ENCODE data around the gene RUNX3.

DNA sequence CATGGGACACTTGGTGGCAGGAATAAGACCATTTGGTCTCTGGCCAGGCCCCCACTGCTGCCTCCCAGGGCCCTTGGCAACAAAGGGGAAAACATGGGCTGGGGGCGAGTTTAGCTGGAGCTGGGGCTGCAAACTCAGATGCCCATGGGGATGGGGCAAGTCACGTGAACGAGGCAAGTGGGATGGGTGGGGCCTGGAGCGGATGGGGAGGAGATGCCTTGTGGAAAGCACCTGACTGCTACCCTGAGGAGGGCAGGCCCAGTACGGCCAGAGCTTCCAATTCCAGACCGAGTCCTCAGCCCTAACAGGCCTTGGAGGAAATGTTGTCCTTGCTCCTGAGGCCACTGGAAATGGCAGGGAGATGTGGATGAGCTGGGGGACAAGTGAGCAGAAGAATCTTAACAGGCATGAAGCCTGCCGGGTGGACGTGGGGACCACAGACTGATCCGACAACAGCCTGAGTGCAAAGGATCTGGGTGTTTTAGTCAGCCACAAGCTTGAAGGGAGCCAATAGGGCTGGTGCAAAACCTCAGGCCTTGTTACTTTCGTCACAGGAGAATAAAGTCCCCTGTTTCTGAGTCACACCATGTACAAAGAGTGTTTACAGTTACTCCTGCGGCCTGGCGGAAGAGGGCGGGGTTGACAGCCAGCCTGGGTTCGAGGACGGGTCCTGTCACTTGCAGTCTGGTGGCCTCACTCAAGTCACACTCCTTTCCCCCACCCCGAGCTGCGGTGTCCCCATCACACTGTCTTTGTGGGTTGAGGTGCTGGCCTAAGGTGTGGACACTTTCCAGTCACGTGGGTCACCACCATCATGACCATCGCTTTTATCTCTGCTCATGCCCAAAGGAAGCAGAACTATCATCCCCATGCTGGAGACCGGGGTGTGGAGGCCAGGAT is 19.1 kb downstream of the RUNX3 start:
- no peak for TF ChIP-seq CTCF (conservative IDR thresholded peaks at IDR 0.05; ENCODE audit: low read length)
- no peak for TF ChIP-seq EZH2phosphoT487 (IDR thresholded peaks at IDR 0.05; ENCODE audit: borderline replicate concordance, low read depth, low read length)
